Measurements from ENCODE around the gene MR1.

MR1 gene

DNA sequence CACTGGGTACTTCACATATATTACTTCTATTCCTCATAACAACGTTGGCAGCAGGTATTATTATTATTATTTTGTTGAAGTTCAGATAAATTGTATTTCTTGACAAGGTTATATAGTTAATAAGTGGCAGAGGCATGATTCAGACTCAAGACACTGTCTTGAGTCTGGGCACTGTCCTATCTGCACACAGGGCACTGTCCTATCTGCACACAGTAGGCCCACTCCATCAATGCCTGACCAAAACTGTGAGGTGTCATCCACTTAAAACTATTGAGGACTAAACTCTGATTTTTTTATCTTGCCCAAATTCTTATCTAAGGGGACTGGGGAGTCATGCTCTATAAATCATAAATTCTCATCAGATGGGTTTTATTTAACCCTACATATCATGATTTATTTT lies 30.9 kb downstream of the MR1 start:
- DNase-seq = no peak

DNA sequence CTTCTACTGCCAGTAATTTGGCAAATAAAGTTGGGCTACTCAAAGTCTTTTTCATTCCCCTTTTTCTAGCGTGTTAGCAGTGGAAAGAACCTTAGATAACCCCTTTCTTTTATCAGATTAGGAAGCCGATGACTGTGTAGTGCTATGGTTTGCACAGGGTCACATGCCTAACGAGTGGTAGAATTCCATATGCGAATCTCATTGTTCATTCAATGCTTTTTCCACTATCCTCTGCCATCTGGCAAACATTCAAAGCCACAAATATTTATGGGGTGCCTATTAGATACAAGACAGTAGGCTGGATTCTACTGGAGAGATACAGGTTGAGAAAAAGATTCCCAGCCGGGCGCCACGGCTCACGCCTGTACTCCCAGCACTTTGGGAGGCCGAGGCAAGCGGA lies 39.9 kb downstream of the MR1 start:
- DNase-seq = no peak

- no peak for DNase-seq
Observed at GRCh38 chr1:181075766-181076350, 42.1 kb downstream of the MR1 start.

DNA sequence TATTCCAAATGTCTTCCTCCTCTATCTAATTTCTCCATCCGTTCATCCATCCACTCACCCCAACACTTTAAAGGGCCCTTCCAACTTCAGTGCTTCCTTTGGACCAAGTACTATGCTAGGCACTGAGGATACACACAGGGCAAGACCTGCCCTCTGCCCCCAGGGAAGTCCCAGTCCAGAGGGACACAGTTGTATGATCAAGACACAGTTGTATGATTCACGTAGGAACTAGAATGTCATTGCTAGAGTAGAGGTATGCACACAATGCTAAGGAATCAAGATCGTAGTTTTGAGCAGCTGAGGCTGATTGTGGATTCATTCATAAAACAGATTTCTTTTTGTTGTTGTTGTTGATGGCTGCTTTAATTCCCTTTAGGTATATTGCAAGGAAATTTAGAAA lies 43.1 kb downstream of the MR1 start:
- no peak for DNase-seq

GRCh38 chr1:181077576-181078242 lies 43.9 kb downstream of the MR1 start:
- DNase-seq = no peak

DNA sequence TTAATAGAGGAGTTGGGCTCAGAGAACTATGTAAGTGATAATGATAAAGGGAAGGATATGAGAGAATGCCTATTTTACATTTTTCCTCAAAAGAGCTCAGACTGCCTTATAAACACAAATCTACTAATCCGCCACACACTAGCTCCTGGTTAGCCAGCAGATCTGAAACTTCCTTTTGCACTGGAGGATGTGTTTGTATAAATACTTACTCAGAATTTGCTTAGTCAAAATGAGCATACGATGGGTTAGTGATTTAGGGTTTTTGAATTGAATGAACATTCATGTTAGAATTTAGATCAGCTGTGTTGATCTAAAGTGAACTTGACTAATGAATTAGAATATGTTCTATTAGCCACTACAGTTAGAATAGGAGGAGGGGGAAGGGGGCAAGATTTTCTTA lies 45.6 kb downstream of the MR1 start:
- DNase-seq = peak; percentile 73

DNA sequence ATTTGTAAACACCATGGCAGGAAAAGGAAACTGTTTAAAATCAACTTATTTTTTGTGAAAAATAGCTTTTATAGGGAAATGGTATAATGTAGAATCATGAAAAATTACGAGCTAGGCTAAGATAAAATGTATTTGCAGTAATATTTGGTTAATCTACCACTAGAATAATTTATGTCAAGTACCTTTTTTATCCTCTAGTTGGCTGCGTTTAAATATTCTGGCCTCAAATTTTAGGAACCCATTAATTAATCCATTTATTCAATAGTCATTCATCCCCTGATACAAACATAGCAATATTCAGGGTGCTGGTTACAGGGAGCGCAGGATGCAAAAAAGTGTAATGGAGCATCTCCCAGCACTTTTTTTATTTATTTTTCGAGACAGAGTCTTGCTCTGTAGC lies 46.1 kb downstream of the MR1 start:
- no peak for DNase-seq

DNA sequence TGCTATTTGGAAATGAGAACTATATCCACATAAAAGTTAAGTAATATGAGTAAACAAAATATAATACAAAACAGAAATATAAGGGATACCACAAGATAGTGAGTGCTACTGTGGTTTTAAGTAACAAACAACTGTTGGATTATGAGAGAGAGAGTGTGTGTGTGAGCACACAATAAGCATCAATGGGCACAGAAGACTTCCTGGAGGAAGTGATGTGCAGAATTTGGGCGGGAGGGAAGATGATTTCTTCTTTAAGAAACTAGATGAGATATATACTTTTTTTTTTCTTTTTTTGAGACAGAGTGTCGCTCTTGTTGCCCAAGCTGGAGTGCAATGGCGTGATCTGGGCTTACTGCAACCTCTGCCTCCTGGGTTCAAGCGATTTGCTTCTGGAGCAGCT lies 46.8 kb downstream of the MR1 start:
- no peak for DNase-seq

- DNase-seq = no peak
Observed at GRCh38 chr1:181081395-181081794, 47.6 kb downstream of the MR1 start.

DNA sequence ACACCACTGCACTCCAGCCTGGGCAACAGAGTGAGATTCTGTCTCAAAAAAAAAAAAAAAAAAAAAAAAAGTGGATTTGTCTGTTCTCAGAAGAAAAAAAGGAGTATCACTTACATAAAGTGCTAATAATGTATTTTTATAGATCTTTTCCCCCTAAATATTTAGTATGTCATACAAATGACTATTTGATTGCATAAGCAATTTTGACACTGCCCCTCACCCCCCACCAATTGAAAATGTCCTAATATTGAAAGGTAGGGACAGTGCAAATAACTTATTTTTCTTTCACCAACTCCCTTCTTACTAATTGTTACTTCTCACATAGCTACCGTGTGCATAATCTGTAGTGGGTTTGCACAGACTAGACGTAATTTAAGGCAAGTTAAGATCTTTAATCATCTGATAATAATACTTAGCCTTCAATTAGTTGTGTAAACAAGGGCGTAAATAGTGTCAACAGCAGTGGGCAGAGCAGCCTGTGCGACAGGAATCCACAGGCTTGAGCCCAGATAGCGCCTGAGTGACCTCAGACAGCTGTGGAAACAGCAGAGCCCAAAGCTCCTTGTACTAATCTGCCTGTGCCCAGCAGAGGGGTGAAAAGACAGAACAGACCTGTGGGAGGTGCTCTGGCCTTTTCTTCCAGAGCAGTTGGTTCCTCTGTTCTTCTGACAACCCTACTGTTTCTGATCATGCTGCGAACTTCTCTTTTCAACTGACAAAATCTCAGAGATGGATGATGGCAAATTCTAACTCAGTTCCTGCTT lies 50.2 kb downstream of the MR1 start:
- DNase-seq = peak; percentile 66

GRCh38 chr1:181084606-181084969 lies 50.8 kb downstream of the MR1 start:
- no peak for DNase-seq

- DNase-seq = no peak
Observed at GRCh38 chr1:181086091-181086490, 52.3 kb downstream of the MR1 start.

- no peak for DNase-seq
Observed at GRCh38 chr1:181086926-181087325, 53.1 kb downstream of the MR1 start.

DNA sequence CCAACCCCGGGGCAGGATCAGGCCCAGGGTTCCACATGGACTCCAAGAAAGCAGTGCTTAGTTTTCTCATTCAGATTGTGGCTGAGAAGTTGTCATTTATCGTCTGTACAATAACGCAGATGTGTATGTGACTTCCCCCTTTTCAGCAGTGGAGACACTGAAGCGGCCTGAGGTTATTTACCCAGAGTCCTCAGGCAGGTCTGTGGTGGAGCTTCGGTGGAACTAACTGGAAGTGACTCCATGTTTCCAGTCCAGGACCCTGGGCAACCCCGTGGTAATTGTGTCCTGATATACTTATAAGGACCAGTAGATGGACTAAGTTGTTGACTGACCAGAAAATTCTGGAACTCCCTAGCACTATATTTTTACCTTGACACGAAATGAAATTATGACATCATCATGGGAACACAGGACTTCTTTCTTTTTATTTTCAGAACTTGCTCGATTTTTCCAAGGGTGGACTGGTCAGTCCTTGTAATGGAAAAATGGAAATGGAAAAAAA lies 53.7 kb downstream of the MR1 start:
- DNase-seq = peak; percentile 29

- peak; percentile 98 for DNase-seq
Observed at GRCh38 chr1:181088079-181089016, 54.6 kb downstream of the MR1 start, which contains the start of gene IER5. Gene IER5, plus strand, starts transcription at chr1:181088700. Its CDS starts 203 bp downstream, at chr1:181088903.

DNA sequence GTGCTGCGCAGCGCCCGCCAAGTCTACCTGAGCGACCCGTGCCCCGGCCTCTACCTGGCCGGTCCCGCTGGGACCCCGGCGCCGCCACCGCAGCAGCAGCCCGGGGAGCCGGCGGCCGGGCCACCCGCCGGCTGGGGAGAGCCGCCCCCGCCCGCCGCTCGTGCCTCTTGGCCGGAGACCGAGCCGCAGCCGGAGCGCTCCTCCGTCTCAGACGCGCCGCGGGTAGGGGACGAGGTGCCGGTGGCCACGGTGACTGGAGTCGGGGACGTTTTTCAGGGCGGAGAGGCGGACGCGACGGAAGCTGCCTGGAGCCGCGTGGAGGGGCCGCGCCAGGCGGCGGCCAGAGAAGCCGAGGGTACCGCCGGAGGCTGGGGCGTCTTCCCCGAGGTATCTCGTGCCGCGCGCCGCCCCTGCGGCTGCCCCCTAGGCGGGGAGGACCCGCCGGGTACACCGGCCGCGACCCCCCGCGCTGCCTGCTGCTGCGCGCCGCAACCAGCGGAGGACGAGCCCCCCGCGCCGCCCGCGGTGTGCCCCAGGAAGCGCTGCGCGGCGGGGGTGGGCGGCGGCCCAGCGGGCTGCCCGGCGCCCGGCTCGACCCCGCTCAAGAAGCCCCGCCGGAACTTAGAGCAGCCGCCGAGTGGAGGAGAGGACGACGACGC lies 55.4 kb downstream of the MR1 start:
- DNase-seq = peak; percentile 41

- peak; percentile 85 for DNase-seq
Observed at GRCh38 chr1:181089676-181090544, 56.1 kb downstream of the MR1 start.

GRCh38 chr1:181090641-181091126 lies 56.9 kb downstream of the MR1 start:
- peak; percentile 81 for DNase-seq

DNA sequence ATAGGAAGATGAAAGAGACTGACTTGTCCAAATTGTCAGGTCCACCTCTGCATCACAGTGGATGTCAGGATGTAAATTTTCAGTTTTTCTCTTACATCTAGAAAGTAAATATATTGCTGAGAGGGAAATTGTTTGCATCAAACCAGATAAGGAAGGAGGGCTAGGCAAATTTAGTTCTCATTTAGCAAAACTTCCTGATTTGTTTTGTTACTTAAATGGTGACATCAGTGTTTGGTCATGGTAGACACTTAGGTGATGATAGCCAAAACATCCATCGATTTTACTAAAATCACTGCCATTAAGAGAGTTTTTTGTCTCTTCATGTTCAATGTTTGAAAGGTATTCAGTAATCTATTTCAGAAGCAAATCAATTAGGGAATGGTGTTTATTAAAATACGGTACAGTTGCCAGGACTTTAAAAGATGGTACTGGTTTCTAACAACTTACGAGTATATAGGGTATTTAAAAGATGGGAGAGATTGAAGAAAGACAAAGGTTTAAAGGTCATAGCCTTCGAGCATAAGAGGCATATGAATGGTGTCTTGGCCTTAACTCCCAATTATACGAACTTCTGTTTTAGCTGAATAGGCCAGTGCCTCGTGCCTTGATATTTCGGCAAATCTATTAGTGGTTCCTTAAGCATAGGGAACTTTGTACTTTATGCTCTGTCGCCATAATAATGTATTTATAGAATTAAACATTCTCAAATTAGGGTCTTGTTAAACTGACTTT lies 57.7 kb downstream of the MR1 start:
- DNase-seq = no peak

DNA sequence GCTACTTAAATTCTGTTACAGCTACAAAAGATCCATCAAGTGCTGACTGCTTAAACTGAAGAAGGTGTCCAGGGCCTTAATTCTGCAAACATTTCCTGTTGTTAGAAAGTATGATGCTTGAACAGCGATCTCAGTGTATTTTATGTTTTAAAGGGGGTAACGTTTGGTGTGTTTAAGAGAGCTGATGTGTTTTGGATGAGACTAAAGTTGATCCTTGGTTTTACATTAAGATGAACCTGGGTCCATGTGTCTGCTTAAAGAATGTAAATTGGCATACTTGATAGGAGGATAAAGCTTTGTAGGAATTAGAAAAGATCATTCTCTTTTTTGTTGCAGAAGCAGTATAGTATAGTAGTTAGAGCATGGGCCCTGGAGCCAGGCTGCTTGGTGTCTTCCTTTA lies 58.3 kb downstream of the MR1 start:
- DNase-seq = no peak
